GM18505 (cell line): ENCODE measurements around the gene BTBD7.
"Not testable (repeated sequence)": the region's sequence is repeated elsewhere in the genome, so short reads cannot be mapped to it uniquely, and the experiment has no call there.

Experiments used
- ATAC-seq: cut with Tn5 transposase; IDR thresholded peaks from one replicate; pipeline ENCODE4 v1.9.1; 2021; ENCODE audit not compliant: unreplicated experiment
- POLR2A ChIP-seq: IDR thresholded peaks from 4 replicates; pipeline ENCODE4 v1.6.1; 2011; ENCODE audit warnings: borderline replicate concordance; ENCODE audit not compliant: insufficient read depth, insufficient read length; ENCODE audit errors: extremely low read depth

The BTBD7 gene, protein sequence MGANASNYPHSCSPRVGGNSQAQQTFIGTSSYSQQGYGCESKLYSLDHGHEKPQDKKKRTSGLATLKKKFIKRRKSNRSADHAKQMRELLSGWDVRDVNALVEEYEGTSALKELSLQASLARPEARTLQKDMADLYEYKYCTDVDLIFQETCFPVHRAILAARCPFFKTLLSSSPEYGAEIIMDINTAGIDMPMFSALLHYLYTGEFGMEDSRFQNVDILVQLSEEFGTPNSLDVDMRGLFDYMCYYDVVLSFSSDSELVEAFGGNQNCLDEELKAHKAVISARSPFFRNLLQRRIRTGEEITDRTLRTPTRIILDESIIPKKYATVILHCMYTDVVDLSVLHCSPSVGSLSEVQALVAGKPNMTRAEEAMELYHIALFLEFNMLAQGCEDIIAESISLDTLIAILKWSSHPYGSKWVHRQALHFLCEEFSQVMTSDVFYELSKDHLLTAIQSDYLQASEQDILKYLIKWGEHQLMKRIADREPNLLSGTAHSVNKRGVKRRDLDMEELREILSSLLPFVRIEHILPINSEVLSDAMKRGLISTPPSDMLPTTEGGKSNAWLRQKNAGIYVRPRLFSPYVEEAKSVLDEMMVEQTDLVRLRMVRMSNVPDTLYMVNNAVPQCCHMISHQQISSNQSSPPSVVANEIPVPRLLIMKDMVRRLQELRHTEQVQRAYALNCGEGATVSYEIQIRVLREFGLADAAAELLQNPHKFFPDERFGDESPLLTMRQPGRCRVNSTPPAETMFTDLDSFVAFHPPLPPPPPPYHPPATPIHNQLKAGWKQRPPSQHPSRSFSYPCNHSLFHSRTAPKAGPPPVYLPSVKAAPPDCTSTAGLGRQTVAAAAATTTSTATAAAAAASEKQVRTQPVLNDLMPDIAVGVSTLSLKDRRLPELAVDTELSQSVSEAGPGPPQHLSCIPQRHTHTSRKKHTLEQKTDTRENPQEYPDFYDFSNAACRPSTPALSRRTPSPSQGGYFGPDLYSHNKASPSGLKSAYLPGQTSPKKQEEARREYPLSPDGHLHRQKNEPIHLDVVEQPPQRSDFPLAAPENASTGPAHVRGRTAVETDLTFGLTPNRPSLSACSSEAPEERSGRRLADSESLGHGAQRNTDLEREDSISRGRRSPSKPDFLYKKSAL

DNA sequence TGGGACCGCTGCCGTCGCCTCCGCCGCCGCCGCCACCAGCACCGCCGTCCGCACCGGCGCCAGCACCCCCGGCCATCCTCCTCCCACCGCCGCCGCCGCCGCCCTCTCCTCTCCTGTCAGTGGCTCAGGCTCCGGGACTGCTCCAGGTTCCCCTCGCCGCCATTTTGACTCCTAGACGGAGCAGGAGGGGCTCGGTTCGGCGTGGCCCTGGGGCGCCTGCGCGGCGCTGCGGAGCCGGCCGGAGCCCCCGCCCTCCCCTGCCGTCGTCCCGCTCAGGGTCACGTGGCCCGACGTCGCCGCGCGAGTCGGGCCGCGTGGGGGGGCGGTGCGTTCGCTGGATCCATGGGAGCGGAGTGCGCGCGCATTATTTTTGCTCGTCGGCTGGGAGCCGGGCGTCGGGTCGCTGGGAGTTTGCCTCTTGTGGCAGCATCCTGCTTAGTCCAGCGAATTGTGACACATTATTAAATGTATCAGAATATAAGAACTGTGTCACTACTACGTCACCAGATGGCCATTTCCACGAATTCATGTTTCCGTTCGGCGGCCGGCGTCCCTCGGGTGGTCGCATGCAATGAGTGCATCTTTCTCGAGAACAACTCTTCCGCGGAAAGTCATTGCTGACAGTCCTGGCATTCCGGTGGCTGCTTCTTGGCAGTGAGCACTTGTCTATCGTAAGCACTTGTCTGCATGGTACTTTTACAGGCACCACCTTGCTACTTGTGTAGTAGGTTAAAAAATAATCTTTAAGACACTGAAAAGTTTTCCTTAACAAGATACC is at the start of gene BTBD7:
BTBD7 (minus strand) TSS at position 184 of the 778 bp plus-strand sequence. CDS start 36,985 bp downstream, outside the sequence.
- peak; percentile 87 for TF ChIP-seq POLR2A
- peak; percentile 79 for ATAC-seq

DNA sequence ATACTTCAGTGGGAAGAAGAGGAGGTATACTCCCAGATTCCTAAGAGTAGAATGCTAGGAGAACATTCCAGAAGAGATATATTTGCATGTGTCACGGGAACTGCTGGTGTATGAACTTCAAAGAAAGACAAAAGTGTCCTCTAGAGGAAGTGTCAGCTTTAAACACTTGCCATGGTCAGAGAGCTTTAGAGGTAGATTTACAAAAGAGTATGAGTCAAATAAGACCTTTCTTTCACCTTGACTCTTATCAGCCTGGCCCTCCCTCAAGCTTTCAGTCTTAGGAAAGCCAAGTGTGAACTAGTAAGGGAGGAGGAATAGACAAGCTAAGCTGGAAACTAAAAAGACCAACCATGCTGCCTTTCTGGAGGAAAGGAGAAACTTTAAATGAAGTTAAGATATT is 48.8 kb upstream of the BTBD7 start:
- TF ChIP-seq POLR2A = no peak
- ATAC-seq = no peak

- ATAC-seq = no peak
- no peak for TF ChIP-seq POLR2A
Observed at GRCh38 chr14:93379831-93380230, 47.0 kb upstream of the BTBD7 start.

- no peak for TF ChIP-seq POLR2A
- peak; percentile 90 for ATAC-seq
Observed at GRCh38 chr14:93375673-93376156, 42.9 kb upstream of the BTBD7 start.

DNA sequence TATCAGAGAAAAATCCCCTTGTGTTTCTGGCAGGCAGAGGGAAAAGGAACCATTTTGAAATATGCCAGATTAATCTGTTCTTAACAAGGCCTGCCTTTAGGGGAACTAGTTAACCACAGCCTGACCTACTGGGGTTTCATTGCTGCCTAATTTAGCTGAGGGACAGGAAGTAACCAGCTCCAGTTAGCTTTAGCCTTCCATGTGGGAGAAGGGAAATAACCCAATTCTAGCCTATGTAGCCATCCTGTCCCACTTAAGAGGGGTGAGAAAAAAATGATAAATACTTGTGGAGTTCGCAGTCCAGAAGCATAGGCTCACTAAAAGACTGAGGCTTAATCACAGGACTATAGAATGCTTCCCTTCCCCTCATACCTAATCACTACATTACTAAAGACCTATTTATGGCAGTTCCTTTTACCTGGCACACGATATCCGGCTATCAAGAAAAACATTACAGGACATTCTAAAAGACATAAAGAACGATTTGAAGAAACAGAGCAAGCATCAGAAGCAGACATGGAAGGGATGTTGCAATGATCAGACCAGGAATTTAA is 37.0 kb upstream of the BTBD7 start:
- TF ChIP-seq POLR2A = no peak
- peak; percentile 74 for ATAC-seq

DNA sequence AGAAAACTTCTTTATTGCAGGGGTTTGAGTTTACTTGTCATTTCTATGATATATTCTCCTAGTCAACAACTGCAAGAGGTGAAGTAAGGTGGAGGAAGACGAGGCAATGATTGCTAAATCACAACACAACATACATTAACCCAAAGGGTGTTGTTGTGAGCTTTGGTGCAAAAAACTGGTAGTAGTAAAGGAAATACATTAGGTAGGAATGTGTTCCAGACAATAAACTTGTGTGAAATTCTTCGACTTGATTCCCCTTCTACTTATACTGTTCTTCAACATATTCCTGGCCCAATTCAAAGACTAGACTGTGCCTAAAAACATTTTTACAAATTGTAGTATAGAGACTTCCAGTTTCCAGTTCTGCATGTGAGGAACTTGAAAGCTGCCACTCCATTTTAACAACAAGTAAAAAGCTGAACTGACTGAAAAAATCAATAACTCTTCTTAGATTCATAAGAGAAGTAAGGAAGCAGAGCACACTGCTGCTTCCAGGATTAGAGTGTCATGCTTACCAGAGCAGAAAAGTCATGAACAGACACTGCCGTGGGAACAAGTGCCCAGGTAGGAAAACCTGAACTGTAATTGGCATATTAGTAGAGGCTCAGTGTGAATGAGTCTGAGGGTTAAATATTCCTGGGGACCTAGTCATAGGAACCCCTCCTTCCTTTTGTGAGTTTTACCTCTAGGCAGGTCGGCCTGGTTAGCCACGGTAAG is 36.3 kb upstream of the BTBD7 start:
- no peak for TF ChIP-seq POLR2A
- ATAC-seq = peak; percentile 21

DNA sequence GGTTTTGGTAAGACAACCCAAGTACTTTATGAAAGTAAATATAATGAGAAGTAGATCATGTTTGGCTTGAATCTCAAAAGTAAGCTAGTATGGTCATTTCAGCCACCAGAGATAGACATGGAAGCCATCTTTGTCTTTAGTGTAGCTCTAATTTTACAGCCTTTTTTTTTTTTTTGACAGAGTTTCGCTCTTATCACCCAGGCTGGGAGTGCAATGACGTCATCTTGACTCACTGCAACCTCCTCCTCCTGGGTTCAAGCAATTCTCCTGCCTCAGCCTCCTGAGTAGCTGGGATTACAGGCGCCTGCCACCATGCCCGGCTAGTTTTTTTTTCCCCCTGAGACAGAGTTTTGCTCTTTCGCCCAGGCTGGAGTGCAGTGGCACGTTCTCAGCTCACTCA is 22.0 kb upstream of the BTBD7 start:
- ATAC-seq = not testable (repeated sequence)

GRCh38 chr14:93348292-93348691 is 15.5 kb upstream of the BTBD7 start:
- ATAC-seq = no peak
- TF ChIP-seq POLR2A = no peak

DNA sequence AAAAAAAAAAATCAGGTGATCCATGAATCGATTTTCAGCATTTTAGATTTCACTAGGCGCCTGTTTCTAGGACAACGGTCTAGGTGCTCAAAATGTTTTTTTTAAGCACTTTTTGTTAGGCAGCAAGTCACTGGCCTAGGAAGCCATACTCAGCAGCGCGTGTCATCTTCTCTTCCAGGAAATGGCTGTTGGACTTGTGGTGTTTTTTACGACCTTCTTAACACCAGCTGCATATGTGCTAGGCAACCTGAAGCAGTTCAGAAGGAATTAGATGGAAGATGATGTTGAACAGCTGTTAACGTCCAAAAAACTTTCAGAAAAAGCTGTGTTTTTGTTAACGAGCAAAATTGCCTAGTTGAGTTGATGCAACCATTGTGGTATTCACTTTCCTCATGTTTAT is 15.0 kb upstream of the BTBD7 start:
- ATAC-seq = no peak

DNA sequence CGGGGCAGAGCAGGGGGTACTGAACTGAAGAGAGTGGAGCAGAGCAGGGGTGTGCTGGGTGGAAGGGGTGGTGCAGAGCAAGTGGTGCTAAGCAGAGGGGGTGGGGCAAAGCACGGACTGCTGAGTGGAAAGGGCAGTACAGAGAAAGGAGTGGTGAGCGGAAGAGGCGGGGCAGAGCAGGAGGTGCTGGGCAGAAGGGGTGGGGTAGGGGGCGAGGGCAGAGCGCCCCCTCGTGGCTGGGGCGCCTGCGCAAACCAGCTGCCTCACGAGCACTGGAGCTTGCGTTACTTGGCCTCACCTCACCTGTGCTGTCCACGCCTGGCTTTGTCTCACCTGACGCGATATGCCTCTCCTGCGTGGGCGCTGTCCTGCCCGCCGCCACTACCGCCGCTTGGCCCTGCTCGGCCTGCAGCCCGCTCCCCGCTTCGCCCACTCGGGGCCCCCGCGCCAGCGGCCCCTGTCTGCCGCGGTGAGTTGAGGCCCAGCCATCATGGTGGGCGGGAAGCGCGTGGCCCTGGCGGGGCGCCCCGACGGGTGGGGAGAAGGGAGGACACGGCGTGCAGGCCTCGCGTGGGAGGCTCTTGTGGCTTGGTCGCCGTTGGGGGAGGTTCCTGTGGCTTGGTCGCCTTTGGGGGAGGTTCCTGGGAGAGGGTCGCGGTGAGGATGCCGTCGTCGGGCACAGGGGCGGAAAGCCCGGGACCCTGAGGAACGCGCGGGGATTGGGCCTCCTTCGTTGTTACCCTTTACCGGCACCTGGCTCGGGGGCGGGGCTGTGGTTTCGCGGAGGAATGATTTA is 14.3 kb upstream of the BTBD7 start, which contains the start of gene COX8C:
COX8C (plus strand) TSS at position 257 of the 796 bp plus-strand sequence; CDS start at position 344, 87 bp downstream.
- no peak for ATAC-seq
- TF ChIP-seq POLR2A = no peak

More for the DNA sequence above, 15.0 kb upstream of the BTBD7 start:
- no peak for TF ChIP-seq POLR2A

DNA sequence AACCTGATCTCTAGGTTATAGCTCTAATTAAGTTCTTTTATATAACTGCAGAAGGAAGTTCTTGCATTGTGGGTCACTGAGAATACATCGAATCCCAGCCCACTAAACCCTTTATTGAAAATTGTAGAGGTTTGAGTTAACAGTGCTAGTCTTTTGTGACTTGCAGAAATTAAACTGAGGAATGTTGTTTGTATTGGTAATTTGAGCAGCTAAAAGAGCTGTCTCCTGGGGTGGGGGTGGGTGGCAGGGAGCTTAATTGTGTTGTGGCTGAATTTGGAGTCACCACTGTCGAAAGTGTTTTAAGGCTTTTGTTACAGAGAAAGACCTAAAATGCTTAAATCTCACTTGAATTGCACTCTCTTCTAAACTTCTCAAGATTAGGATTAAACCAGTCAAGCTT is 11.0 kb upstream of the BTBD7 start:
- no peak for TF ChIP-seq POLR2A
- ATAC-seq = no peak
